ENCODE measurements around the gene GRM1. TPM values are rescaled to one million over a fixed set of nuclear protein-coding genes. Genes with fewer than 3 reads are reported as not detected.

Gene GRM1
- polyA plus RNA-seq, 1 experiment: 0.01 TPM

GRCh38 chr6:146426516-146426915 is 397.7 kb downstream of the GRM1 start:
- ChIA-PET POLR2A (no interaction called here), CTCF (no interaction called here)
- TF ChIP-seq, protein P1, sequence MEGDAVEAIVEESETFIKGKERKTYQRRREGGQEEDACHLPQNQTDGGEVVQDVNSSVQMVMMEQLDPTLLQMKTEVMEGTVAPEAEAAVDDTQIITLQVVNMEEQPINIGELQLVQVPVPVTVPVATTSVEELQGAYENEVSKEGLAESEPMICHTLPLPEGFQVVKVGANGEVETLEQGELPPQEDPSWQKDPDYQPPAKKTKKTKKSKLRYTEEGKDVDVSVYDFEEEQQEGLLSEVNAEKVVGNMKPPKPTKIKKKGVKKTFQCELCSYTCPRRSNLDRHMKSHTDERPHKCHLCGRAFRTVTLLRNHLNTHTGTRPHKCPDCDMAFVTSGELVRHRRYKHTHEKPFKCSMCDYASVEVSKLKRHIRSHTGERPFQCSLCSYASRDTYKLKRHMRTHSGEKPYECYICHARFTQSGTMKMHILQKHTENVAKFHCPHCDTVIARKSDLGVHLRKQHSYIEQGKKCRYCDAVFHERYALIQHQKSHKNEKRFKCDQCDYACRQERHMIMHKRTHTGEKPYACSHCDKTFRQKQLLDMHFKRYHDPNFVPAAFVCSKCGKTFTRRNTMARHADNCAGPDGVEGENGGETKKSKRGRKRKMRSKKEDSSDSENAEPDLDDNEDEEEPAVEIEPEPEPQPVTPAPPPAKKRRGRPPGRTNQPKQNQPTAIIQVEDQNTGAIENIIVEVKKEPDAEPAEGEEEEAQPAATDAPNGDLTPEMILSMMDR (IDR thresholded peaks at IDR 0.05; ENCODE audit: low read depth, low read length): no peak
- no peak for DNase-seq (ENCODE audit: low read depth, low spot score)
- Histone ChIP-seq H3K4me3 (ENCODE audit: low read depth, low read length) (no peak overlapping the region), H3K27me3 (ENCODE audit: control insufficient read depth, insufficient read depth, low read length) (no peaks in the 10 kb centered on the region), H3K9me3 (ENCODE audit: control insufficient read depth, insufficient read depth, low read length) (no peaks in the 10 kb centered on the region), H3K27ac (ENCODE audit: low read depth, low read length) (no peak overlapping the region)

- no peak for DNase-seq (ENCODE audit: low read depth, low spot score)
- POLR2A ChIA-PET: no interaction called here
These were observed 401.0 kb downstream of the GRM1 start for GRCh38 chr6:146429831-146430230.

GRCh38 chr6:146433881-146434731 is 405.2 kb downstream of the GRM1 start:
- ChIA-PET POLR2A (no interaction called here), CTCF (interaction anchor here (0.7 kb wide), 1 partner anchor 265 kb away, joined by 3 read pairs; no protein-coding TSS in a partner anchor)

More at GRCh38 chr6:146429831-146430230, 401.0 kb downstream of the GRM1 start:
- no peak overlapping the region for H3K27ac ChIP-seq (ENCODE audit: low read depth, low read length)
- no peaks in the 10 kb centered on the region; the same call in 1 of the 2 replicates for H3K9me3 ChIP-seq (ENCODE audit: control insufficient read depth, insufficient read depth, low read length)
- peaks cover 6% of the 10 kb centered on the region for H3K27me3 ChIP-seq (ENCODE audit: control insufficient read depth, insufficient read depth, low read length)
- CTCF ChIA-PET: no interaction called here
- H3K4me3 ChIP-seq (ENCODE audit: low read depth, low read length): no peak overlapping the region
- TF ChIP-seq, protein P1 (IDR thresholded peaks at IDR 0.05; ENCODE audit: low read depth, low read length): no peak

GRCh38 chr6:146434732-146435390 is 406.0 kb downstream of the GRM1 start:
- POLR2A ChIA-PET: no interaction called here
- DNase-seq (ENCODE audit: low read depth, low spot score): no peak
- no peak overlapping the region for H3K27ac ChIP-seq (ENCODE audit: low read depth, low read length)
- TF ChIP-seq, protein P1 (IDR thresholded peaks at IDR 0.05; ENCODE audit: low read depth, low read length): no peak
- CTCF ChIA-PET: interaction anchor here (0.7 kb wide), 1 partner anchor 264 kb away, joined by 3 read pairs; no protein-coding TSS in a partner anchor
- peak overlapping the region; percentile 21; the same call in 1 of the 2 replicates for H3K4me3 ChIP-seq (ENCODE audit: low read depth, low read length)
- peaks cover 6% of the 10 kb centered on the region for H3K27me3 ChIP-seq (ENCODE audit: control insufficient read depth, insufficient read depth, low read length)
- H3K9me3 ChIP-seq (ENCODE audit: control insufficient read depth, insufficient read depth, low read length): no peaks in the 10 kb centered on the region; the same call in 1 of the 2 replicates

More at GRCh38 chr6:146433881-146434731, 405.2 kb downstream of the GRM1 start:
- H3K27ac ChIP-seq (ENCODE audit: low read depth, low read length): no peak overlapping the region
- no peak for DNase-seq (ENCODE audit: low read depth, low spot score)
- TF ChIP-seq, protein P1 (IDR thresholded peaks at IDR 0.05; ENCODE audit: low read depth, low read length): no peak
- no peaks in the 10 kb centered on the region; the same call in 1 of the 2 replicates for H3K9me3 ChIP-seq (ENCODE audit: control insufficient read depth, insufficient read depth, low read length)
- peak overlapping the region; percentile 21 for H3K4me3 ChIP-seq (ENCODE audit: low read depth, low read length)
- H3K27me3 ChIP-seq (ENCODE audit: control insufficient read depth, insufficient read depth, low read length): peaks cover 6% of the 10 kb centered on the region

DNA sequence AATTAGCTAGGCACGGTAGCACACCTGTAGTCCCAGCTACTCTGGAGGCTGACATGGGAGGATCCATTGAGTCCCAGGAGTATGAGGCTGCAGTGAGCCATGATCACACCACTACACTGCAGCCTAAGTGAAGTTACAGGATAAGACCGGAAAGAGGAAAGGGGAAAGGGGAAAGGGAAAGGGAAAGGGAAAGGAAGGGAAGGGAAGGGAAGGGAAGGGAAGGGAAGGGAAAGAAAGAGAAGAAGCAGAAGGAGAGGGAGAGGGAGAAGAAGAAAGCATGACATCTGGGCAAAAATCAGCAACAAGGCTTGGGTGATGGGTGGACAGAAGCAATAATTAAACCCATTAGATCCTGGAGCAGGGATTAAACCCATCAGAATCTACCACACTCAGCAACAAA is 413.0 kb downstream of the GRM1 start:
- no peak for DNase-seq (ENCODE audit: low read depth, low spot score)
- TF ChIP-seq, protein P1 (IDR thresholded peaks at IDR 0.05; ENCODE audit: low read depth, low read length): no peak
- Histone ChIP-seq H3K4me3 (ENCODE audit: low read depth, low read length) (no peak overlapping the region), H3K9me3 (ENCODE audit: control insufficient read depth, insufficient read depth, low read length) (no peaks in the 10 kb centered on the region), H3K27ac (ENCODE audit: low read depth, low read length) (no peak overlapping the region), H3K27me3 (ENCODE audit: control insufficient read depth, insufficient read depth, low read length) (no peaks in the 10 kb centered on the region)
- ChIA-PET POLR2A (no interaction called here), CTCF (no interaction called here)
